Measurements from ENCODE around the gene BTNL8.

- TF ChIP-seq EZH2 (IDR thresholded peaks at IDR 0.05; ENCODE audit: borderline replicate concordance, low read depth, low read length, severe bottlenecking): no peak
- TF ChIP-seq, protein P1, sequence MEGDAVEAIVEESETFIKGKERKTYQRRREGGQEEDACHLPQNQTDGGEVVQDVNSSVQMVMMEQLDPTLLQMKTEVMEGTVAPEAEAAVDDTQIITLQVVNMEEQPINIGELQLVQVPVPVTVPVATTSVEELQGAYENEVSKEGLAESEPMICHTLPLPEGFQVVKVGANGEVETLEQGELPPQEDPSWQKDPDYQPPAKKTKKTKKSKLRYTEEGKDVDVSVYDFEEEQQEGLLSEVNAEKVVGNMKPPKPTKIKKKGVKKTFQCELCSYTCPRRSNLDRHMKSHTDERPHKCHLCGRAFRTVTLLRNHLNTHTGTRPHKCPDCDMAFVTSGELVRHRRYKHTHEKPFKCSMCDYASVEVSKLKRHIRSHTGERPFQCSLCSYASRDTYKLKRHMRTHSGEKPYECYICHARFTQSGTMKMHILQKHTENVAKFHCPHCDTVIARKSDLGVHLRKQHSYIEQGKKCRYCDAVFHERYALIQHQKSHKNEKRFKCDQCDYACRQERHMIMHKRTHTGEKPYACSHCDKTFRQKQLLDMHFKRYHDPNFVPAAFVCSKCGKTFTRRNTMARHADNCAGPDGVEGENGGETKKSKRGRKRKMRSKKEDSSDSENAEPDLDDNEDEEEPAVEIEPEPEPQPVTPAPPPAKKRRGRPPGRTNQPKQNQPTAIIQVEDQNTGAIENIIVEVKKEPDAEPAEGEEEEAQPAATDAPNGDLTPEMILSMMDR (IDR thresholded peaks at IDR 0.05; ENCODE audit: borderline replicate concordance, extremely low read depth, low read length, poor library complexity, severe bottlenecking): no peak
These were observed 36.2 kb downstream of the BTNL8 start for GRCh38 chr5:180935203-180935602.

Measured in DND-41 (cell line).